ENCODE measurements around the gene CHAT. TPM values are rescaled to one million over a fixed set of nuclear protein-coding genes. Genes with fewer than 3 reads are reported as not detected.

The CHAT gene
- total RNA-seq, 1 donor from 2014 or later = not detected

- Histone ChIP-seq H3K36me3 (no peaks in the 10 kb centered on the region), H3K4me1 (no peaks in the 10 kb centered on the region), H3K27me3 (ENCODE audit: low read depth) (peaks cover 22% of the 10 kb centered on the region), H3K9me3 (no peaks in the 10 kb centered on the region), H3K4me3 (no peak overlapping the region), H3K27ac (no peak overlapping the region)
- DNase-seq (no peak), ATAC-seq (no peak)
- TF ChIP-seq CTCF (IDR thresholded peaks at IDR 0.05) = no peak
- intact Hi-C loops (cut with DNase I) = no loop called here
Observed at GRCh38 chr10:49620841-49621378, 7.1 kb downstream of the CHAT start.

GRCh38 chr10:49621561-49621960, 7.7 kb downstream of the CHAT start:
- no peak overlapping the region for H3K27ac ChIP-seq
- H3K4me1 ChIP-seq = no peaks in the 10 kb centered on the region
- TF ChIP-seq CTCF (IDR thresholded peaks at IDR 0.05) = no peak
- DNase-seq = no peak
- ATAC-seq = no peak
- no peaks in the 10 kb centered on the region for H3K36me3 ChIP-seq
- H3K4me3 ChIP-seq = no peak overlapping the region
- H3K27me3 ChIP-seq (ENCODE audit: low read depth) = peaks cover 15% of the 10 kb centered on the region
- intact Hi-C loops (cut with DNase I) = no loop called here
- no peaks in the 10 kb centered on the region for H3K9me3 ChIP-seq

GRCh38 chr10:49622426-49623425, 8.9 kb downstream of the CHAT start:
- DNase-seq (no peak), ATAC-seq (no peak)
- H3K4me3 ChIP-seq = no peak overlapping the region
- intact Hi-C loops (cut with DNase I) = no loop called here
- no peaks in the 10 kb centered on the region for H3K4me1 ChIP-seq
- TF ChIP-seq CTCF (IDR thresholded peaks at IDR 0.05) = no peak
- no peaks in the 10 kb centered on the region for H3K9me3 ChIP-seq
- H3K27me3 ChIP-seq (ENCODE audit: low read depth) = peaks cover 10% of the 10 kb centered on the region
- no peak overlapping the region for H3K27ac ChIP-seq
- H3K36me3 ChIP-seq = no peaks in the 10 kb centered on the region

DNA sequence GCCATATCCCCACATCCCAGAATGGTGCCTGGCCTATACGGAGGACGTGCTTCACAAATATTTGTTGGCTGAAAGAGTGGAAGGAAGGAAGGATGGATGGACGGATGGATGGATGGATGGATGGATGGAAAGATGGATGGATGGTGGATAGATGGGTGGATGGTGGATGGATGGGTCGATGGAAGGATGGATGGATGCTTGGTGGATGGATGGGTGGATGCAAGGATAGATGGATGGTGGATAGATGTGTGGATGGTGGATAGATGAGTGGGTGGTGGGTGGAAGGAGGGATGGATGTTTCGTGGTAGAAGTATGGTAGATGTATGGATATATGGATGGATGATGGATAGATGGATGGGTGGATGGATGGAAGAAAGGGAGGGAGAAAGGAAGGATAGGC, 10.8 kb downstream of the CHAT start:
- H3K36me3 ChIP-seq = no peaks in the 10 kb centered on the region
- H3K27me3 ChIP-seq (ENCODE audit: low read depth) = no peaks in the 10 kb centered on the region
- ATAC-seq = no peak
- no peaks in the 10 kb centered on the region for H3K4me1 ChIP-seq
- H3K4me3 ChIP-seq = no peak overlapping the region
- no peaks in the 10 kb centered on the region for H3K9me3 ChIP-seq
- H3K27ac ChIP-seq = no peak overlapping the region
- no peak for TF ChIP-seq CTCF (IDR thresholded peaks at IDR 0.05)
- DNase-seq = no peak
- intact Hi-C loops (cut with DNase I) = no loop called here

- TF ChIP-seq CTCF (IDR thresholded peaks at IDR 0.05) = no peak
- intact Hi-C loops (cut with DNase I) = no loop called here
- no peaks in the 10 kb centered on the region for H3K9me3 ChIP-seq
- no peak for ATAC-seq
- H3K4me3 ChIP-seq = no peak overlapping the region
- H3K27me3 ChIP-seq (ENCODE audit: low read depth) = no peaks in the 10 kb centered on the region
- no peaks in the 10 kb centered on the region for H3K36me3 ChIP-seq
- H3K4me1 ChIP-seq = no peaks in the 10 kb centered on the region
- no peak for DNase-seq
- no peak overlapping the region for H3K27ac ChIP-seq
Observed at GRCh38 chr10:49625411-49625810, 11.6 kb downstream of the CHAT start.
